Neural cell (in vitro differentiated cells): Measurements from ENCODE around the gene TBC1D10B. TPM values are rescaled to one million over a fixed set of nuclear protein-coding genes. Genes with fewer than 3 reads are reported as not detected.

Experiments used
- H2AFZ ChIP-seq: fragments of 200-600, 300-800 bp; sonication (generic), shearing (Covaris generic); 2 replicates; pipeline ENCODE4 v1.6.0; 2014; ENCODE audit warnings: low read depth, mild to moderate bottlenecking, antibody characterized with exemption, low read length, moderate library complexity
- H3F3A ChIP-seq: fragments of 200-600 bp; shearing (Covaris generic); 2 replicates; pipeline ENCODE4 v1.6.1; 2016; ENCODE audit warnings: mild to moderate bottlenecking, moderate library complexity, mixed read lengths, antibody characterized with exemption, low read length; ENCODE audit not compliant: insufficient read depth, poor library complexity, severe bottlenecking
- H3K27ac ChIP-seq: fragments of 200-600, 300-800 bp; sonication (generic), shearing (Covaris generic); 2 replicates; pipeline ENCODE4 v1.5.1; 2014; ENCODE audit warnings: mild to moderate bottlenecking, low read length, moderate library complexity
- H3K27me3 ChIP-seq: fragments of 300-800, 200-600 bp; sonication (generic), shearing (Covaris generic); 2 replicates; pipeline ENCODE4 v1.6.0; 2014; ENCODE audit warnings: mild to moderate bottlenecking, low read depth, low read length, moderate library complexity; ENCODE audit not compliant: insufficient read depth
- H3K36me3 ChIP-seq: fragments of 300-800, 200-600 bp; sonication (generic), shearing (Covaris generic); 2 replicates; pipeline ENCODE4 v1.5.1; 2014; ENCODE audit warnings: mild to moderate bottlenecking, antibody characterized with exemption, low read length, moderate library complexity; ENCODE audit not compliant: insufficient read depth
- H3K4me2 ChIP-seq: fragments of 300-800, 200-600 bp; sonication (generic), shearing (Covaris generic); 2 replicates; pipeline ENCODE4 v1.6.0; 2014; ENCODE audit warnings: mild to moderate bottlenecking, low read length
- H3K4me3 ChIP-seq: fragments of 300-800, 200-600 bp; sonication (generic), shearing (Covaris generic); 2 replicates; pipeline ENCODE4 v1.5.1; 2014; ENCODE audit warnings: mild to moderate bottlenecking, low read length, moderate library complexity
- H3K79me2 ChIP-seq: fragments of 200-600 bp; shearing (Covaris generic); replicated peaks from 2 replicates; pipeline ENCODE4 v1.6.0; 2014; ENCODE audit warnings: mild to moderate bottlenecking, low read length, moderate library complexity; ENCODE audit not compliant: insufficient read depth
- H3K9ac ChIP-seq: fragments of 300-800, 200-600 bp; sonication (generic), shearing (Covaris generic); 2 replicates; pipeline ENCODE4 v1.6.1; 2016; ENCODE audit warnings: mild to moderate bottlenecking, low read length, mixed read lengths
- H3K9me2 ChIP-seq: fragments of 200-600 bp; shearing (Covaris generic); 2 replicates; pipeline ENCODE4 v1.6.1; 2016; ENCODE audit warnings: mild to moderate bottlenecking, low read length, mixed read lengths; ENCODE audit not compliant: insufficient read depth
- H3K9me3 ChIP-seq: fragments of 200-600, 300-800 bp; sonication (generic), shearing (Covaris generic); 2 replicates; pipeline ENCODE4 v1.6.1; 2016; ENCODE audit warnings: mild to moderate bottlenecking, mixed run types, low read length, moderate library complexity, mixed read lengths
- H4K20me1 ChIP-seq: fragments of 200-600 bp; shearing (Covaris generic); 2 replicates; pipeline ENCODE4 v1.6.1; 2016; ENCODE audit warnings: mild to moderate bottlenecking, mixed run types; ENCODE audit not compliant: insufficient read depth
- EP300 ChIP-seq: fragments of 450-650 bp; conservative IDR thresholded peaks from 2 replicates; pipeline ENCODE4 v1.6.1; 2014; ENCODE audit warnings: antibody characterized with exemption, mild to moderate bottlenecking, moderate library complexity; ENCODE audit not compliant: poor library complexity, severe bottlenecking
- EZH2 ChIP-seq: fragments of 200-600, 300-800 bp; shearing (Covaris generic), sonication (generic); IDR thresholded peaks from 2 replicates; pipeline ENCODE4 v1.6.1; 2014; ENCODE audit warnings: antibody characterized with exemption, low read length, borderline replicate concordance, mild to moderate bottlenecking; ENCODE audit not compliant: insufficient read depth, poor library complexity, severe bottlenecking
- MXI1 ChIP-seq: fragments of 450-650 bp; conservative IDR thresholded peaks from 2 replicates; pipeline ENCODE4 v1.6.1; 2014; ENCODE audit warnings: antibody characterized with exemption, mild to moderate bottlenecking; ENCODE audit not compliant: poor library complexity, severe bottlenecking
- POLR2AphosphoS5 ChIP-seq: IDR thresholded peaks from 2 replicates; pipeline ENCODE4 v1.6.1; 2012
- RAD21 ChIP-seq: fragments of 450-650 bp; conservative IDR thresholded peaks from 2 replicates; pipeline ENCODE4 v1.6.1; 2014; ENCODE audit warnings: antibody characterized with exemption, mild to moderate bottlenecking, moderate library complexity
- SMC3 ChIP-seq: fragments of 450-650 bp; conservative IDR thresholded peaks from 2 replicates; pipeline ENCODE4 v1.6.1; 2014; ENCODE audit warnings: antibody characterized with exemption, mild to moderate bottlenecking, moderate library complexity; ENCODE audit not compliant: poor library complexity
- TAF1 ChIP-seq: IDR thresholded peaks from 2 replicates; pipeline ENCODE4 v1.6.1; 2012; ENCODE audit warnings: low read depth
- polyA plus RNA-seq: library from polyadenylated mRNA; depleted of rRNA; stranded (reverse); fragments of >200 nt; gene quantifications from 2 replicates; pipeline ENCODE4 v1.2.3, GENCODE V29; 2014
- TF ChIP-seq, protein P1 (sequence below): fragments of 450-650 bp; IDR thresholded peaks from 2 replicates; pipeline ENCODE4 v1.5.1; 2014; ENCODE audit warnings: antibody characterized with exemption, mild to moderate bottlenecking, moderate library complexity; ENCODE audit not compliant: poor library complexity, severe bottlenecking
- TF ChIP-seq, protein P2 (sequence below): IDR thresholded peaks from 2 replicates; pipeline ENCODE4 v1.6.1; 2012; ENCODE audit warnings: borderline replicate concordance

The TBC1D10B gene
- polyA plus RNA-seq, 1 donor from 2014 or later = 24.1 TPM

GRCh38 chr16:30350134-30350871 lies 20.0 kb downstream of the TBC1D10B start:
- Histone ChIP-seq H3K9ac (no peak overlapping the region), H3K27ac (no peak overlapping the region), H3K27me3 (no peaks in the 10 kb centered on the region), H3K9me3 (no peaks in the 10 kb centered on the region), H3F3A (no peaks in the 10 kb centered on the region), H2AFZ (no peak overlapping the region), H4K20me1 (no peaks in the 10 kb centered on the region), H3K4me3 (no peak overlapping the region), H3K79me2 (peaks cover 17% of the 10 kb centered on the region), H3K9me2 (no peaks in the 10 kb centered on the region), H3K4me2 (no peak overlapping the region), H3K36me3 (no peaks in the 10 kb centered on the region)
- no peak for TF ChIP-seq SMC3
- TF ChIP-seq, protein P1, sequence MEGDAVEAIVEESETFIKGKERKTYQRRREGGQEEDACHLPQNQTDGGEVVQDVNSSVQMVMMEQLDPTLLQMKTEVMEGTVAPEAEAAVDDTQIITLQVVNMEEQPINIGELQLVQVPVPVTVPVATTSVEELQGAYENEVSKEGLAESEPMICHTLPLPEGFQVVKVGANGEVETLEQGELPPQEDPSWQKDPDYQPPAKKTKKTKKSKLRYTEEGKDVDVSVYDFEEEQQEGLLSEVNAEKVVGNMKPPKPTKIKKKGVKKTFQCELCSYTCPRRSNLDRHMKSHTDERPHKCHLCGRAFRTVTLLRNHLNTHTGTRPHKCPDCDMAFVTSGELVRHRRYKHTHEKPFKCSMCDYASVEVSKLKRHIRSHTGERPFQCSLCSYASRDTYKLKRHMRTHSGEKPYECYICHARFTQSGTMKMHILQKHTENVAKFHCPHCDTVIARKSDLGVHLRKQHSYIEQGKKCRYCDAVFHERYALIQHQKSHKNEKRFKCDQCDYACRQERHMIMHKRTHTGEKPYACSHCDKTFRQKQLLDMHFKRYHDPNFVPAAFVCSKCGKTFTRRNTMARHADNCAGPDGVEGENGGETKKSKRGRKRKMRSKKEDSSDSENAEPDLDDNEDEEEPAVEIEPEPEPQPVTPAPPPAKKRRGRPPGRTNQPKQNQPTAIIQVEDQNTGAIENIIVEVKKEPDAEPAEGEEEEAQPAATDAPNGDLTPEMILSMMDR = no peak
- TF ChIP-seq EZH2 = no peak
- no peak for TF ChIP-seq MXI1
- TF ChIP-seq TAF1 = no peak
- no peak for TF ChIP-seq RAD21
- no peak for TF ChIP-seq POLR2AphosphoS5
- TF ChIP-seq, protein P2, sequence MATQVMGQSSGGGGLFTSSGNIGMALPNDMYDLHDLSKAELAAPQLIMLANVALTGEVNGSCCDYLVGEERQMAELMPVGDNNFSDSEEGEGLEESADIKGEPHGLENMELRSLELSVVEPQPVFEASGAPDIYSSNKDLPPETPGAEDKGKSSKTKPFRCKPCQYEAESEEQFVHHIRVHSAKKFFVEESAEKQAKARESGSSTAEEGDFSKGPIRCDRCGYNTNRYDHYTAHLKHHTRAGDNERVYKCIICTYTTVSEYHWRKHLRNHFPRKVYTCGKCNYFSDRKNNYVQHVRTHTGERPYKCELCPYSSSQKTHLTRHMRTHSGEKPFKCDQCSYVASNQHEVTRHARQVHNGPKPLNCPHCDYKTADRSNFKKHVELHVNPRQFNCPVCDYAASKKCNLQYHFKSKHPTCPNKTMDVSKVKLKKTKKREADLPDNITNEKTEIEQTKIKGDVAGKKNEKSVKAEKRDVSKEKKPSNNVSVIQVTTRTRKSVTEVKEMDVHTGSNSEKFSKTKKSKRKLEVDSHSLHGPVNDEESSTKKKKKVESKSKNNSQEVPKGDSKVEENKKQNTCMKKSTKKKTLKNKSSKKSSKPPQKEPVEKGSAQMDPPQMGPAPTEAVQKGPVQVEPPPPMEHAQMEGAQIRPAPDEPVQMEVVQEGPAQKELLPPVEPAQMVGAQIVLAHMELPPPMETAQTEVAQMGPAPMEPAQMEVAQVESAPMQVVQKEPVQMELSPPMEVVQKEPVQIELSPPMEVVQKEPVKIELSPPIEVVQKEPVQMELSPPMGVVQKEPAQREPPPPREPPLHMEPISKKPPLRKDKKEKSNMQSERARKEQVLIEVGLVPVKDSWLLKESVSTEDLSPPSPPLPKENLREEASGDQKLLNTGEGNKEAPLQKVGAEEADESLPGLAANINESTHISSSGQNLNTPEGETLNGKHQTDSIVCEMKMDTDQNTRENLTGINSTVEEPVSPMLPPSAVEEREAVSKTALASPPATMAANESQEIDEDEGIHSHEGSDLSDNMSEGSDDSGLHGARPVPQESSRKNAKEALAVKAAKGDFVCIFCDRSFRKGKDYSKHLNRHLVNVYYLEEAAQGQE = no peak
- TF ChIP-seq EP300 = no peak

GRCh38 chr16:30349675-30350074 lies 20.6 kb downstream of the TBC1D10B start:
- Histone ChIP-seq H3K9me2 (no peaks in the 10 kb centered on the region), H3K27ac (no peak overlapping the region), H3K9ac (no peak overlapping the region), H2AFZ (no peak overlapping the region), H3K9me3 (no peaks in the 10 kb centered on the region), H3K79me2 (peaks cover 16% of the 10 kb centered on the region), H3F3A (no peaks in the 10 kb centered on the region), H3K27me3 (no peaks in the 10 kb centered on the region), H3K4me2 (no peak overlapping the region), H4K20me1 (no peaks in the 10 kb centered on the region), H3K36me3 (no peaks in the 10 kb centered on the region), H3K4me3 (no peak overlapping the region)
- no peak for TF ChIP-seq SMC3
- no peak for TF ChIP-seq TAF1
- no peak for TF ChIP-seq EP300
- TF ChIP-seq, protein P2 = no peak
- TF ChIP-seq RAD21 = no peak
- no peak for TF ChIP-seq MXI1
- TF ChIP-seq POLR2AphosphoS5 = no peak
- TF ChIP-seq, protein P1 = no peak
- TF ChIP-seq EZH2 = no peak
